Ectodermal cell (in vitro differentiated cells): ENCODE data around the gene FBXL7.

Experiments used
- H3K27ac ChIP-seq: 2 replicates; pipeline ENCODE4 v1.7.0; 2013; ENCODE audit warnings: mild to moderate bottlenecking, low read depth, low read length; ENCODE audit not compliant: insufficient read depth, poor library complexity, severe bottlenecking
- H3K27me3 ChIP-seq: 2 replicates; pipeline ENCODE4 v1.7.0; 2013; ENCODE audit warnings: mild to moderate bottlenecking, low read length; ENCODE audit not compliant: insufficient read depth, control insufficient read depth, poor library complexity, severe bottlenecking
- H3K36me3 ChIP-seq: one replicate; pipeline ENCODE4 v1.7.0; 2013; ENCODE audit warnings: low read length; ENCODE audit not compliant: control insufficient read depth, insufficient read depth
- H3K4me1 ChIP-seq: one replicate; pipeline ENCODE4 v1.7.0; 2013; ENCODE audit warnings: low read length; ENCODE audit not compliant: control insufficient read depth, insufficient read depth
- H3K4me3 ChIP-seq: 2 replicates; pipeline ENCODE4 v1.7.0; 2013; ENCODE audit warnings: low read depth, low read length, control low read depth; ENCODE audit not compliant: insufficient read depth
- H3K9me3 ChIP-seq: 2 replicates; pipeline ENCODE4 v1.7.0; 2013; ENCODE audit warnings: mild to moderate bottlenecking, low read length, moderate library complexity; ENCODE audit not compliant: control insufficient read depth
- WGBS, 2 experiments: methylation state at CpG; one replicate each; pipeline ENCODE4 v1.1.7; 2013; ENCODE audit warnings: missing lambda C conversion rate in 2 of 2; 5-methylcytosine and 5-hydroxymethylcytosine counted together

The FBXL7 gene

GRCh38 chr5:15932066-15932465 is 432.1 kb downstream of the FBXL7 start:
- no peaks in the 10 kb centered on the region for H3K9me3 ChIP-seq

GRCh38 chr5:15933259-15934207 is 433.6 kb downstream of the FBXL7 start:
- Histone ChIP-seq H3K4me3 (no peak overlapping the region), H3K27ac (no peak overlapping the region), H3K9me3 (no peaks in the 10 kb centered on the region), H3K27me3 (no peaks in the 10 kb centered on the region), H3K36me3 (peaks cover 3% of the 10 kb centered on the region), H3K4me1 (peaks cover 2% of the 10 kb centered on the region)
- 74% methylated on average over 12 of the region's 13 CpGs for WGBS, 2 experiments

More at GRCh38 chr5:15932066-15932465, 432.1 kb downstream of the FBXL7 start:
- Histone ChIP-seq H3K36me3 (peaks cover 8% of the 10 kb centered on the region), H3K27me3 (no peaks in the 10 kb centered on the region), H3K4me3 (no peak overlapping the region), H3K4me1 (peaks cover 2% of the 10 kb centered on the region), H3K27ac (no peak overlapping the region)
- 85 to 88% methylated on average over 4 to 5 of the region's 5 CpGs for WGBS, 2 experiments

- WGBS, 2 experiments = 96% methylated on average over 60 of the region's 60 CpGs
- Histone ChIP-seq H3K9me3 (no peaks in the 10 kb centered on the region), H3K4me3 (no peak overlapping the region), H3K4me1 (peaks cover 7% of the 10 kb centered on the region), H3K36me3 (peaks cover 3% of the 10 kb centered on the region), H3K27ac (no peak overlapping the region), H3K27me3 (no peaks in the 10 kb centered on the region)
These were observed 436.7 kb downstream of the FBXL7 start for GRCh38 chr5:15936505-15937245.

- H3K4me1 ChIP-seq = peaks cover 7% of the 10 kb centered on the region
- 100% methylated on average over 1 of the region's 1 CpG for WGBS, 2 experiments
- H3K4me3 ChIP-seq = no peak overlapping the region
- peaks cover 3% of the 10 kb centered on the region for H3K36me3 ChIP-seq
- H3K27ac ChIP-seq = no peak overlapping the region
- no peaks in the 10 kb centered on the region for H3K27me3 ChIP-seq
- H3K9me3 ChIP-seq = no peaks in the 10 kb centered on the region
These were observed 437.7 kb downstream of the FBXL7 start for GRCh38 chr5:15937708-15938107.

- peaks cover 7% of the 10 kb centered on the region for H3K4me1 ChIP-seq
- 86 to 97% methylated on average over 4 of the region's 4 CpGs for WGBS, 2 experiments
- H3K9me3 ChIP-seq = no peaks in the 10 kb centered on the region
- peaks cover 3% of the 10 kb centered on the region for H3K36me3 ChIP-seq
- H3K27ac ChIP-seq = no peak overlapping the region
- no peaks in the 10 kb centered on the region for H3K27me3 ChIP-seq
- H3K4me3 ChIP-seq = no peak overlapping the region
These were observed 438.2 kb downstream of the FBXL7 start for GRCh38 chr5:15938186-15938585.

- H3K4me3 ChIP-seq = no peak overlapping the region
- H3K4me1 ChIP-seq = peaks cover 7% of the 10 kb centered on the region
- H3K9me3 ChIP-seq = no peaks in the 10 kb centered on the region
- no peak overlapping the region for H3K27ac ChIP-seq
- H3K36me3 ChIP-seq = peaks cover 3% of the 10 kb centered on the region
- H3K27me3 ChIP-seq = no peaks in the 10 kb centered on the region
- no CpG with 5 or more reads among the region's 1 CpG for WGBS, 2 experiments
These were observed 439.0 kb downstream of the FBXL7 start for GRCh38 chr5:15938961-15939360.

- H3K27me3 ChIP-seq = no peaks in the 10 kb centered on the region
- H3K4me3 ChIP-seq = no peak overlapping the region
- WGBS, 2 experiments = 93 to 95% methylated on average over 2 to 3 of the region's 3 CpGs
- no peaks in the 10 kb centered on the region for H3K9me3 ChIP-seq
- H3K36me3 ChIP-seq = peaks cover 3% of the 10 kb centered on the region
- peaks cover 7% of the 10 kb centered on the region for H3K4me1 ChIP-seq
- H3K27ac ChIP-seq = no peak overlapping the region
These were observed 440.9 kb downstream of the FBXL7 start for GRCh38 chr5:15940905-15941304.

GRCh38 chr5:15943487-15943886 is 443.5 kb downstream of the FBXL7 start:
- no peaks in the 10 kb centered on the region for H3K9me3 ChIP-seq
- no peaks in the 10 kb centered on the region for H3K27me3 ChIP-seq
- WGBS, 2 experiments = 69 to 83% methylated on average over 2 of the region's 2 CpGs

GRCh38 chr5:15946026-15946425 is 446.0 kb downstream of the FBXL7 start:
- no peak overlapping the region for H3K4me3 ChIP-seq
- H3K9me3 ChIP-seq = no peaks in the 10 kb centered on the region
- no peaks in the 10 kb centered on the region for H3K36me3 ChIP-seq
- H3K27me3 ChIP-seq = no peaks in the 10 kb centered on the region
- no peak overlapping the region for H3K27ac ChIP-seq
- 93 to 94% methylated on average over 3 of the region's 3 CpGs for WGBS, 2 experiments
- H3K4me1 ChIP-seq = peaks cover 3% of the 10 kb centered on the region

More at GRCh38 chr5:15943487-15943886, 443.5 kb downstream of the FBXL7 start:
- H3K27ac ChIP-seq = no peak overlapping the region
- H3K4me1 ChIP-seq = peaks cover 7% of the 10 kb centered on the region
- H3K36me3 ChIP-seq = no peaks in the 10 kb centered on the region
- no peak overlapping the region for H3K4me3 ChIP-seq

- no peak overlapping the region for H3K27ac ChIP-seq
- H3K27me3 ChIP-seq = no peaks in the 10 kb centered on the region
- H3K36me3 ChIP-seq = no peaks in the 10 kb centered on the region
- H3K4me3 ChIP-seq = no peak overlapping the region
- no peaks in the 10 kb centered on the region for H3K4me1 ChIP-seq
- no peaks in the 10 kb centered on the region for H3K9me3 ChIP-seq
- WGBS, 2 experiments = 96 to 99% methylated on average over 3 of the region's 3 CpGs
These were observed 448.2 kb downstream of the FBXL7 start for GRCh38 chr5:15948190-15948589.
